DOHH2 (cell line): ENCODE measurements around the gene AMBRA1.

Source experiments
- CTCF ChIP-seq: fragments of 200-600 bp; sonication (generic); IDR thresholded peaks from one replicate; pipeline ENCODE4 v1.5.1; 2014; ENCODE audit warnings: antibody characterized with exemption, mild to moderate bottlenecking, low read depth, low read length; ENCODE audit not compliant: poor library complexity, severe bottlenecking
- EZH2phosphoT487 ChIP-seq: fragments of 200-600 bp; sonication (generic); IDR thresholded peaks from 2 replicates; pipeline ENCODE4 v1.6.1; 2017; ENCODE audit warnings: borderline replicate concordance, mild to moderate bottlenecking, antibody characterized with exemption, low read length, moderate library complexity, mixed read lengths

- TF ChIP-seq EZH2phosphoT487 (no peak), CTCF (no peak)
These were observed 189.3 kb downstream of the AMBRA1 start for GRCh38 chr11:46404476-46405017.
